ENCODE data around the gene TEX10. TPM values are rescaled to one million over a fixed set of nuclear protein-coding genes. Genes with fewer than 3 reads are reported as not detected.

Gene TEX10
- total RNA-seq, 2 experiments from 2014 or later: 43.9 to 44.9 TPM

- POLR2A ChIA-PET: interaction anchor here (1.0 to 3.7 kb wide), 5 partner anchors 13 to 32 kb away, joined by 4 to 18 read pairs (median 5); no protein-coding TSS in a partner anchor
- H3K27ac ChIP-seq (ENCODE audit: low read depth, low read length, poor library complexity, severe bottlenecking): no peak overlapping the region
- TF ChIP-seq EZH2phosphoT487 (IDR thresholded peaks at IDR 0.05; ENCODE audit: borderline replicate concordance, low read depth, low read length): no peak
- TF ChIP-seq, protein P1, sequence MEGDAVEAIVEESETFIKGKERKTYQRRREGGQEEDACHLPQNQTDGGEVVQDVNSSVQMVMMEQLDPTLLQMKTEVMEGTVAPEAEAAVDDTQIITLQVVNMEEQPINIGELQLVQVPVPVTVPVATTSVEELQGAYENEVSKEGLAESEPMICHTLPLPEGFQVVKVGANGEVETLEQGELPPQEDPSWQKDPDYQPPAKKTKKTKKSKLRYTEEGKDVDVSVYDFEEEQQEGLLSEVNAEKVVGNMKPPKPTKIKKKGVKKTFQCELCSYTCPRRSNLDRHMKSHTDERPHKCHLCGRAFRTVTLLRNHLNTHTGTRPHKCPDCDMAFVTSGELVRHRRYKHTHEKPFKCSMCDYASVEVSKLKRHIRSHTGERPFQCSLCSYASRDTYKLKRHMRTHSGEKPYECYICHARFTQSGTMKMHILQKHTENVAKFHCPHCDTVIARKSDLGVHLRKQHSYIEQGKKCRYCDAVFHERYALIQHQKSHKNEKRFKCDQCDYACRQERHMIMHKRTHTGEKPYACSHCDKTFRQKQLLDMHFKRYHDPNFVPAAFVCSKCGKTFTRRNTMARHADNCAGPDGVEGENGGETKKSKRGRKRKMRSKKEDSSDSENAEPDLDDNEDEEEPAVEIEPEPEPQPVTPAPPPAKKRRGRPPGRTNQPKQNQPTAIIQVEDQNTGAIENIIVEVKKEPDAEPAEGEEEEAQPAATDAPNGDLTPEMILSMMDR (conservative IDR thresholded peaks at IDR 0.05; ENCODE audit: low read length): peak; percentile 89
- H3K4me2 ChIP-seq (ENCODE audit: low read length): no peak overlapping the region
- CTCF ChIA-PET (ENCODE audit: unreplicated experiment): interaction anchor here (0.6 kb wide), 1 partner anchor 13 kb away, joined by 3 read pairs; no protein-coding TSS in a partner anchor
- H3K9me3 ChIP-seq (ENCODE audit: low read length): no peaks in the 10 kb centered on the region
- peaks cover 8% of the 10 kb centered on the region; the same call in 1 of the 2 replicates for H4K20me1 ChIP-seq (ENCODE audit: insufficient read depth, low read length)
- intact Hi-C loops (cut with micrococcal nuclease; ENCODE audit: unreplicated experiment): loop anchor here (2.0 to 10.0 kb wide), 4 partner anchors 270 to 1140 kb away; no protein-coding TSS in a partner anchor
- no TSS peak for BruUV-seq (replicated peaks)
- H3K36me3 ChIP-seq (ENCODE audit: insufficient read depth, low read length): peaks cover 95% of the 10 kb centered on the region
- H3K4me3 ChIP-seq (ENCODE audit: low read depth, low read length, poor library complexity, severe bottlenecking): no peak overlapping the region
- no peaks in the 10 kb centered on the region for H3K9me2 ChIP-seq (ENCODE audit: insufficient read depth, low read length)
- DNase-seq (ENCODE audit: low spot score): peak; percentile 69
- peaks cover 14% of the 10 kb centered on the region; the same call in 1 of the 2 replicates for H3K79me2 ChIP-seq (ENCODE audit: insufficient read depth, low read depth, low read length)
- H3K4me1 ChIP-seq (ENCODE audit: insufficient read depth, low read length, poor library complexity, severe bottlenecking): no peaks in the 10 kb centered on the region
- no peak overlapping the region for H2AFZ ChIP-seq (ENCODE audit: low read length)
These were observed 28.0 kb downstream of the TEX10 start for GRCh38 chr9:100324594-100325200.

DNA sequence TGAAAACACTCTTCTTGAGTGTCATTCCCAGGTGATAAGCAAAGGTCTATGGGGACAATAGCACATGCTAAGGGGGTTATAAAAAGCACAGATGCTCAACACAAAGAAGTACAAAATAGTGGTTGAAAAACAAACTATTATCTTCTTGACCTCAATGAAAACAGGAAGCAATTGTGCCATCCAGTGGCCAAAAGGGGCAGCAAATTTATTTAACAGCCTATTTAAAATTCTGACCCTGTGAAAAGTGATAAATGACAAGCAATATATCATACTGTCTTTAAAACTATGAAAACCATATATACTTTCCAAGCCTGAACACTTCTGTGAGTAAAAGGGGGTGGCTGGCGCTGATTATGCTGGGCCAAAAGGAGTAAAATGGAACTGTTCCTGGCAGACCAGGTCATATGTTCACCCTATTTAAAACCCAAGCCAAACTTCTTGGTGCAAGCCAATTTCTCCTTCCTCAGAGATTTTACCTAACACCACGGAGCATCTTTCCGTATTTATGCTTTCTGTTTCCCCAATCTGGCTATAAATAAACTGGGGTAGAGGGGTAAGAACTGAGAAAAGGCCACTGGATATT lies 29.7 kb downstream of the TEX10 start:
- H3K4me1 ChIP-seq (ENCODE audit: insufficient read depth, low read length, poor library complexity, severe bottlenecking): no peaks in the 10 kb centered on the region
- BruUV-seq (replicated peaks): no TSS peak
- TF ChIP-seq, protein P1 (conservative IDR thresholded peaks at IDR 0.05; ENCODE audit: low read length): peak; percentile 89
- no peak for TF ChIP-seq EZH2phosphoT487 (IDR thresholded peaks at IDR 0.05; ENCODE audit: borderline replicate concordance, low read depth, low read length)
- ChIA-PET POLR2A (interaction anchor here (3.1 to 3.7 kb wide), 2 partner anchors 15 to 19 kb away, joined by 15 to 18 read pairs; no protein-coding TSS in a partner anchor), CTCF (ENCODE audit: unreplicated experiment) (no interaction called here)
- peak; percentile 55 for DNase-seq (ENCODE audit: low spot score)
- H3K4me2 ChIP-seq (ENCODE audit: low read length): no peak overlapping the region
- H3K36me3 ChIP-seq (ENCODE audit: insufficient read depth, low read length): peaks cover 94% of the 10 kb centered on the region
- H3K4me3 ChIP-seq (ENCODE audit: low read depth, low read length, poor library complexity, severe bottlenecking): no peak overlapping the region
- H3K79me2 ChIP-seq (ENCODE audit: insufficient read depth, low read depth, low read length): peaks cover 18% of the 10 kb centered on the region; the same call in 1 of the 2 replicates
- no peaks in the 10 kb centered on the region for H3K9me3 ChIP-seq (ENCODE audit: low read length)
- no peaks in the 10 kb centered on the region for H3K9me2 ChIP-seq (ENCODE audit: insufficient read depth, low read length)
- H2AFZ ChIP-seq (ENCODE audit: low read length): no peak overlapping the region
- peaks cover 8% of the 10 kb centered on the region; the same call in 1 of the 2 replicates for H4K20me1 ChIP-seq (ENCODE audit: insufficient read depth, low read length)
- no peak overlapping the region for H3K27ac ChIP-seq (ENCODE audit: low read depth, low read length, poor library complexity, severe bottlenecking)
- intact Hi-C loops (cut with micrococcal nuclease; ENCODE audit: unreplicated experiment): loop anchor here (5.0 to 10.0 kb wide), 2 partner anchors 506 to 1138 kb away; no protein-coding TSS in a partner anchor

- peaks cover 20% of the 10 kb centered on the region for H3K9me3 ChIP-seq (ENCODE audit: low read length)
- no peak overlapping the region for H2AFZ ChIP-seq (ENCODE audit: low read length)
- no peak for DNase-seq (ENCODE audit: low spot score)
- no peak overlapping the region for H3K4me3 ChIP-seq (ENCODE audit: low read depth, low read length, poor library complexity, severe bottlenecking)
- peaks cover 94% of the 10 kb centered on the region for H3K36me3 ChIP-seq (ENCODE audit: insufficient read depth, low read length)
- no TSS peak for BruUV-seq (replicated peaks)
- ChIA-PET POLR2A (no interaction called here), CTCF (ENCODE audit: unreplicated experiment) (no interaction called here)
- no peaks in the 10 kb centered on the region for H3K4me1 ChIP-seq (ENCODE audit: insufficient read depth, low read length, poor library complexity, severe bottlenecking)
- TF ChIP-seq, protein P1 (conservative IDR thresholded peaks at IDR 0.05; ENCODE audit: low read length): no peak
- TF ChIP-seq EZH2phosphoT487 (IDR thresholded peaks at IDR 0.05; ENCODE audit: borderline replicate concordance, low read depth, low read length): no peak
- no peaks in the 10 kb centered on the region for H4K20me1 ChIP-seq (ENCODE audit: insufficient read depth, low read length)
- H3K27ac ChIP-seq (ENCODE audit: low read depth, low read length, poor library complexity, severe bottlenecking): no peak overlapping the region
- H3K4me2 ChIP-seq (ENCODE audit: low read length): no peak overlapping the region
- intact Hi-C loops (cut with micrococcal nuclease; ENCODE audit: unreplicated experiment): no loop called here
- no peaks in the 10 kb centered on the region for H3K9me2 ChIP-seq (ENCODE audit: insufficient read depth, low read length)
- peaks cover 43% of the 10 kb centered on the region for H3K79me2 ChIP-seq (ENCODE audit: insufficient read depth, low read depth, low read length)
These were observed 35.0 kb downstream of the TEX10 start for GRCh38 chr9:100317706-100318105.

Data from OCI-LY7 (cell line).